NCI-H2171 (cell line): ENCODE measurements around the gene ACTL7A.
A peak's percentile ranks its signal among the peaks of the same experiment; 100 is the strongest.
"Not testable (repeated sequence)": the region's sequence is repeated elsewhere in the genome, so short reads cannot be mapped to it uniquely, and the experiment has no call there.

Source experiments
- DNase-seq: peaks from one replicate; lab custom pipeline; 2025; lab: John Stamatoyannopoulos, UW

ACTL7A gene

DNA sequence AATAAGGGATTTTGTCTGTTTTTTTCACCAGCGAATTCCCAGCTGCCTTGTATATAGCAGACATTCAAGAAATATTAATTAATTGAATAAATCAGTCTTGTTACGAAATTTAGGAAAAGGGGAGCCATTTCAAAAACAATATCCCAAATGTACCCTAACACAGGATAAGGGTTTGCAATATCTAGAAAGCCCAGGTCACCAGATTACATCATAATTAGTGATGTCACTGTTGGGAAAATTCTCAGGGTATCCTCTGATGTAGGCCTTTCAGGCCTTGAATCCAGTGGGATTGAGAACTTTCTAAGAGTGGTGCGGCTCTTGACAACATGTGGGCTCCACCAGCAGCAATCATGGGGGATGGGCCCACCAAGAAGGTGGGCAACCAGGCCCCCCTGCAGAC lies at the start of gene ACTL7A:
Gene ACTL7A, plus strand, starts transcription at position 270 of the 400 bp plus-strand sequence. Its CDS starts 57 bp downstream, at position 327.
- no peak for DNase-seq

DNA sequence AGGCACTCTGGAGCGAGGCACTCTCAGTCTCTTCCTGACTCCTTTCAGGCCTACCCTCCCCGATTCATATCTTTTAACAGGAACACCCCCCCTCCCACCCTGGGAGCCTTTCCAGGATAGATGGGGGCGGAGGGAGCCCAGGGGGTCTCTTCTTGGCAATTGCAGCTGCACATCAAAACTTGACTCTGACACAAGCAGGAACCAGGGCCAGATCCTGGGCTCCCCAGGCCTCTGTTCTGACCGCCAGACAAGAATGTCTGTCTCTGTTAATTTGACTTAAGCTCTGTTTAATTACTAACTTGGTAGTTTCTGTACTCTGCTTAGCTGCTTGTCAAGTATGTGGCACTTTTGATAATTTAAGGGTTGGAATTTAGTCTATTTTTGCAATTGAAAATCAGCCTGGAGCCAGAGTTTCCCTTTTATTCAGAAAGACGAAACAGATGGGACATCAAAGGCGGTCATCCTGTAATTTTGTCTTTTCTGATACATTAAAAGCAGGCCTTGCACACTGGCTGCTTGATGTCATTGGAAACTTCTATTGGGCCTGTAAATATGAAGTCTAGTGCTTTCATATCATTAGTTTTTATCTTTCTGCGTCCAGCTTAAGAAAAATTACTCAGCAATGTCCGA lies 49.6 kb upstream of the ACTL7A start:
- DNase-seq, result no peak

- no peak for DNase-seq
These were observed 48.0 kb upstream of the ACTL7A start for GRCh38 chr9:108813951-108814601.

GRCh38 chr9:108815156-108815555 lies 46.9 kb upstream of the ACTL7A start:
- DNase-seq, result no peak

DNA sequence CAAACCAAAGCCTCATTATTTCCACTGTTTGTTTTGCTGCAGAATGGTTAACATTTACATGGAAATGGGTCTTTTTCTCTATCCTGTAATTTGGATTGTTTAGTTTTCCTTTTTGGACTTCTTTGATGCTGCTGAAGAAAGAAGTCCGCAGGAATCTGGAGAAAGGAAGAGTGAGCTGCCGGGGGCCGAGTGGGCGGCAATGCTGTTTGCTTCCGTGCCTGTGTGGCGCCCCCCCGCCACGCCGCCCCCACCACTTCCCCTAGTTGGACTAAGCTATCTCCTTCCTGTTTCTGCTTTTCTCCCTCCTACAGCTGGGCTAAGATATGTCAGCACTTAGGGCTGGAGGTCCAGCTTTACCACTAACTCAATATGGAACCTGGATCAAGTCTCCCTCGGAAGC lies 46.0 kb upstream of the ACTL7A start:
- no peak for DNase-seq

DNA sequence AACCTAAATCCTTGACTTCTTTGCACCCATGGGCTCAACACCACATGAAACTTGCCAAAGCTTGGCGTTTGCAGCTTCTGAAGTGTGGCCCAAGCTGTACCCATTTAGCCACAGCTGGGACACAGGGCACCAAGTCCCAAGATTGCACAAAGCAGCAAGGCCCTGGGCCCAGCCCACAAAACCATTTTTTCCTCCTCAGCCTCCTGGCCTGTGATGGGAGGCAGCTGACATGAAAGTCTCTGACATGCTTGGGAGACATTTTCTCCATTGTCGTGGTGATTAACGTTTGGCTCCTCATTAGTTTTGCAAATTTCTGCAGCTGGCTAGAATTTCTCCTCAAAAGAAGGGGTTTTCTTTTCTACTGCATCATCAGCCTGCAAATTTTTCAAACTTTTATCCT lies 38.2 kb upstream of the ACTL7A start:
- no peak for DNase-seq

DNA sequence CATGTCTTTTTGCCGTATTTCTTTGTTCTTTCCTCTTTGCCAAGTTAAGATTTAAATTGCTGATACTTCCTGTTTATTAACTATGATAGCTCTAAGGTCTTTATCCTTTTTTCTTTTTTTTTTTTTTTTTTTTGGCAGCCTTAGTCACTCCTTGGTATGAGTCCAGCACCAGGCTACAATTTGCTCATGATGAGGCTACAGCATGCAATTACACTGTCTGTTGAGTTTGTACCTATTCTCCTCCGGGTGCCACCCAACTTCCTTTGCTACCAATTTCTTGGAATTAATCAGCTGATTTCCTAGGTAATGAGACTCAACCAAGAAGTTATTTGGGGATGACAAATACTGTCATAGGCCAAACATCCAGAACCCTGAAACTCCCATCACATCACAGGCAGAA lies 31.8 kb upstream of the ACTL7A start:
- DNase-seq, result no peak

DNA sequence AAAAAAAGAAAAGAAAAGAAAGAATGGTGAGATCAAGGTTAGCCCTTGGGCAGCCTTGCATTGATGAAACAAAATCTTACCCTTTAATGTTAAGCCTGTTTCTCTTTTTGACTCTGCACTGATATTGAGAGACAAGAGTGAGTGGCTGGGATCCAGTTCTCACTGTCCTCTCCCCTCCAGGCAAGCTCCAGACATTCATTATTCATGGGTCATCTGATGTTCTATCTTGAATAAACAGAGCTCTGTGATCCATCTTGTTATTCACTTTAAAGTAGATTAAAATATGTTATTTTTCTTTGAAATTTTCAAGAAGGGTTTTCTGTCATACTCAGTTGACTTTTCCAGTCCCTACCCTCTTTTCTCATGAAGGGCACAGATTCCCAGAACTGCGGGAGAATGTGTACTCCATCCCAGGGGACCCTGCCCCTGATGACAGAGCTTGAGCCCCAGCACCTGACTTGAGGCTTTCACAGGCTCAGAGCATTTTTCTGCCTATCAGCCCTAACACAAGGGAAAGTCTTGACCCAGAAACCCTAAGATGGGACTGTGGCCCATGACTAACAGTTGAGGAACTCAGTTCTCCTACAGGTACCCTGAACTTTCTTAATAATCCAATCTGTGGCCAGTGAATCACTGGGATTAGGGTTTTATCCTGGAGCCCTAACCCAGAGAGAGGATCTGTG lies 30.4 kb upstream of the ACTL7A start:
- no peak for DNase-seq

GRCh38 chr9:108832179-108832500 lies 29.9 kb upstream of the ACTL7A start:
- no peak for DNase-seq

DNA sequence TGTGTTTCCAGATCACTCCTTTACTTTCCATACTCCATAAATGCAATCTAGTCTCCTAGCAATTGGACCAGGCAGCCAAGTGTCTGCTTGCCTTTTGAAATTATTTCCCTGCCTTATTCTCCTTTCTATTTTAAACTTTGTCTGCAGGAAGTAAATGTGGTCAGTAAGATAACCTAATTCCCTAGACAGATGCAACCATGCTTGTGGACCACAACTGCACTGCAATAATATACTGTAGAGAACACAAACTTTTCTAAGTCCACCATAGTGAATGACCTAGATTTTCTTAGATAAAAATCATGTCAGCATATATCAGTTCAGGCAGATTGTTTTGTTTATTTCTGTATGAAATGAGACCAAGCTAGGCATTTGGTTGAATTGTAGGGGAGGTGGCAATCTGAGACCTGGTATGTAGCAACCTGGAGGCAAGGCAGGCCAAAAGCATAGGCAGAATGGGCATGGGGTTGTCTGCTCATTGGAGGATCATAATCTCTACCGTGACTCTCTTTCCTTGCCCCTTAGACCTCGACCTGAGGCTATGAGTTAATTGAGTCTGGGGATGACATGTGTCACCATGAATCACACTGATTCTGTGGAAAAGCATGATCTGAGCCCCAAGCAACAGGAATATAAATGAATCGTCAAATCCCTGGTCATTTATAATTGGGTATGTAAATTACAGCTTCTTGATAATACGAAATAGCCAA lies 27.0 kb upstream of the ACTL7A start:
- no peak for DNase-seq

- DNase-seq, result no peak
These were observed 26.2 kb upstream of the ACTL7A start for GRCh38 chr9:108835831-108836230.

GRCh38 chr9:108836319-108836718 lies 25.7 kb upstream of the ACTL7A start:
- no peak for DNase-seq

GRCh38 chr9:108836781-108837180 lies 25.3 kb upstream of the ACTL7A start:
- DNase-seq, result no peak

DNA sequence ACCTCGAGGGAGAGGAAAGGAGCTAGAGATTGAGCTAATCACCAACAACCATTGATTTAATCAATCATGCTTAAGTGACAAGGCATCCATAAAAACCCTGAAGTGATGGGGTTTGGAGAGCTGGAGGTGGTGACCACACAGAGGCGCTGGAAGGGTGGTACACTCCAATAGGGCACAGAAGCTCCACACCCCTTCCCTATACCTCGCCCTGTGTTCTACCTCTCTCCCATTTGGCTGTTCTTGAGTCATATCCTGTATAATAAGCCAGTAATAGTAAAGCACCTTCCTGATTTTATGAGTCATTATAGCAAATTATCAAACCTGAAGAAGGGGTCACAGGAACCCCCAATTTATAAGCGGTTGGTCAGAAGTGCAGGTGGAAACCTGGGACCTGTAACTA lies 24.5 kb upstream of the ACTL7A start:
- no peak for DNase-seq

- no peak for DNase-seq
These were observed 24.0 kb upstream of the ACTL7A start for GRCh38 chr9:108838017-108838416.

DNA sequence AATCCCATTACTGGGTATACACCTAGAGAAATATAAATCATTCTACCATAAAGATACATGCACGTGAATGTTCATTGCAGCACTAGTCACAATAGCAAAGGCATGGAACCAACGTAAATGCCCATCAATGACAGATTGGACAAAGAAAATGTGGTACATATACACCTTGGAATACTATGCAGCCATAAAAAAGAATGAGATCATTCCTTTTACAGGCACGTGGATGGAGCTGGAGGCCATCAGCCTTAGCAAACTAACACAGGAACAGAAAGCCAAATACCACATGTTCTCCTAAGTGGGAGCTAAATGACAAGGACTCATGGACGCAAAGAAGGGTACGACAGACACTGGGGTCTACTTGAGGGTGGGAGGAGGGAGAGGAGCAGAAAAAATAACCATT lies 22.5 kb upstream of the ACTL7A start:
- not testable (repeated sequence) for DNase-seq

GRCh38 chr9:108842610-108843295 lies 19.3 kb upstream of the ACTL7A start:
- DNase-seq, result no peak

GRCh38 chr9:108844391-108844790 lies 17.7 kb upstream of the ACTL7A start:
- DNase-seq, result peak; percentile 40

DNA sequence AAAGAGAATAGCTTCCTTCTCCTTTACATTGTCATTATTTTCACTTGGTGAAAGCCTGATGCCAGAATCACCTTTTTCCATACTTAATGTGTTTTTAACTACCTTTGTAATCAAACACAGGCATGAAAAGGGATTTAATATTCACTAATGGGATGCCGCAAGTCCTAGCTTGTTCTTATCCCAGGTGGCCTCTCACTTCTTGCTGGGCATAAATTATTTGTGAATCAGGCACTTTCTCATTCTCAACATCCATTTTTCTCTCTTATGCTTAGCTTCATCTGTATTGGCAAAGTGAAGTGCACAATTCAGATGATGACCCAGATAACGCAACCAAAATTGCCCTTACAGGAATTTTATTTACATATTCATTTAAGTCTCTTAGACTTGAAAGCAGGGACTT lies 17.2 kb upstream of the ACTL7A start:
- DNase-seq, result peak; percentile 78

DNA sequence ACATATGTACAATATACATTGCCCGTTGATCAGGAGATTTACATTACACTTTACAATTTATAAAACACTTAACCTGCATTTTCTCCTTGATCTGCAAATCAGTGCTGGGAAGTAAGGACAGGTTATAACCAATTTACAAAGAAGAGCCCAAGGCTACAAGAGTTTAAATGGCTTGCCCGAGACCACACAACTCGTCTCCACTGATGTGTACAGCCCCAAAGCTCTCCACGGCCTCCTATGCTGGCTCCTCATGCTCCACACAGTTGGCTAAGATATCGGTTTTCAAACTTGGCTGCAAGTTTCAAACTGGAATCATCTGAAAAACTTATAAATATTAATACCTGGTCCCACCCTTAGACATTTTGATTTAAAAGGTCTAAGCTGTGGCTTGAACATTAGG lies 16.6 kb upstream of the ACTL7A start:
- DNase-seq, result peak; percentile 13

DNA sequence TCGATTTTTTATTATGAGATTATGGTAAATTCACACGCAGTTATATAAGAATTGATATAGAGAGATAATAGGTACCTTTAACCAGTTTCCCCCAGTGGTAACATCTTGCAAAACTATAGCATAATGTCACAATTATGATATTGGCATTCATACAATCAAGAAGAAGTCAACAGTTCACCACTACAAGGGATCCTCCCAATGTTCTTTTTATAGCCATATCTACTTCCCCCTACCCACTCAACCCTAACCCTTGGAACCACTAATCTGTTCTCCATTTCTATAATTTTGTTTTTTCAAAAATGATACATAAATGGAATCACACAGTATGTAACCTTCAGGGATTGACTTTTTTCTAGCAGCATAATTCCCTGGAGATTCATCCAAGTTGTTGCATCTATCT lies 16.1 kb upstream of the ACTL7A start:
- no peak for DNase-seq

DNA sequence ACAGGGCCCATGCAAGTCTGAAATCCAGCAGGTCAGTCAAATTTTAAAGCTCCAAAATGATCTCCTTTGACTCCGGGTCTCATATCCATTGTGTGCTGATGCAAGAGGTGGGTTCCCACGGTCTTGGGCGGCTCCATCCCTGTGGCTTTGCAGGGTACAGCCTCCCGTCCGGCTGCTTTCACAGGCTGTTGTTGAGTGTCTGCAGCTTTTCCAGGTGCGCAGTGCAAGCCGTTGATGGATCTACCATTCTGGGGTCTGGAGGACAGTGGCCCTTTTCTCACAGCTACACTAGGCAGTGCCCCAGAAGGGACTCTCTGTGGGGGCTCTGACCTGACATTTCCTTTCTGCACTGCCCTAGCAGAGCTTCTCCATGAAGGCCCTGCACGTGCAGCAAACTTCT lies 13.8 kb upstream of the ACTL7A start:
- DNase-seq, result not testable (repeated sequence)
